Measurements from ENCODE around the gene OAT. TPM values are rescaled to one million over a fixed set of nuclear protein-coding genes. Genes with fewer than 3 reads are reported as not detected.
"Not testable (repeated sequence)": the region's sequence is repeated elsewhere in the genome, so short reads cannot be mapped to it uniquely, and the experiment has no call there.

Gene OAT
- total RNA-seq, 1 donor from 2014 or later = 48.2 TPM

- Histone ChIP-seq H3K9me3 (no peaks in the 10 kb centered on the region), H3K27me3 (no peaks in the 10 kb centered on the region), H3K4me1 (peaks cover 0 to 6% of the 10 kb centered on the region in 2 donors), H3K27ac (no peak overlapping the region), H3K4me3 (no peak overlapping the region), H3K36me3 (no peaks in the 10 kb centered on the region)
- no peak for DNase-seq (ENCODE audit: low spot score in 2 of 2)
- intact Hi-C loops (cut with DNase I) = no loop called here
- TF ChIP-seq CTCF (IDR thresholded peaks at IDR 0.05) = no peak
Observed at GRCh38 chr10:124375691-124376090, 43.0 kb downstream of the OAT start.

GRCh38 chr10:124375353-124375614 lies 43.4 kb downstream of the OAT start:
- Histone ChIP-seq H3K27me3 (no peaks in the 10 kb centered on the region), H3K9me3 (no peaks in the 10 kb centered on the region), H3K27ac (no peak overlapping the region), H3K4me1 (peaks cover 0 to 6% of the 10 kb centered on the region in 2 donors), H3K36me3 (no peaks in the 10 kb centered on the region), H3K4me3 (no peak overlapping the region)
- DNase-seq (ENCODE audit: low spot score in 2 of 2) = no peak
- no peak for TF ChIP-seq CTCF (IDR thresholded peaks at IDR 0.05)
- intact Hi-C loops (cut with DNase I) = no loop called here

- no peak for DNase-seq (ENCODE audit: low spot score in 2 of 2)
- Histone ChIP-seq H3K27me3 (no peaks in the 10 kb centered on the region), H3K4me3 (no peak overlapping the region), H3K27ac (no peak overlapping the region), H3K9me3 (no peaks in the 10 kb centered on the region), H3K36me3 (no peaks in the 10 kb centered on the region), H3K4me1 (peaks cover 0 to 6% of the 10 kb centered on the region in 2 donors)
- TF ChIP-seq CTCF (IDR thresholded peaks at IDR 0.05) = no peak
- intact Hi-C loops (cut with DNase I) = no loop called here
Observed at GRCh38 chr10:124374535-124375352, 44.0 kb downstream of the OAT start.

GRCh38 chr10:124372899-124373298 lies 45.8 kb downstream of the OAT start:
- Histone ChIP-seq H3K36me3 (no peaks in the 10 kb centered on the region), H3K27me3 (no peaks in the 10 kb centered on the region), H3K4me1 (no peaks in the 10 kb centered on the region), H3K9me3 (no peaks in the 10 kb centered on the region), H3K27ac (no peak overlapping the region), H3K4me3 (no peak overlapping the region)
- intact Hi-C loops (cut with DNase I) = no loop called here
- no peak for DNase-seq (ENCODE audit: low spot score in 2 of 2)
- no peak for TF ChIP-seq CTCF (IDR thresholded peaks at IDR 0.05)

- intact Hi-C loops (cut with DNase I) = no loop called here
- Histone ChIP-seq H3K27me3 (no peaks in the 10 kb centered on the region), H3K36me3 (no peaks in the 10 kb centered on the region), H3K4me1 (no peaks in the 10 kb centered on the region), H3K4me3 (no peak overlapping the region), H3K9me3 (no peaks in the 10 kb centered on the region), H3K27ac (no peak overlapping the region)
- no peak for TF ChIP-seq CTCF (IDR thresholded peaks at IDR 0.05)
- DNase-seq (ENCODE audit: low spot score in 2 of 2) = no peak
Observed at GRCh38 chr10:124370426-124370825, 48.3 kb downstream of the OAT start.

GRCh38 chr10:124369986-124370385 lies 48.7 kb downstream of the OAT start:
- Histone ChIP-seq H3K27ac (no peak overlapping the region), H3K36me3 (no peaks in the 10 kb centered on the region), H3K4me1 (no peaks in the 10 kb centered on the region), H3K9me3 (no peaks in the 10 kb centered on the region), H3K27me3 (no peaks in the 10 kb centered on the region), H3K4me3 (no peak overlapping the region)
- TF ChIP-seq CTCF (IDR thresholded peaks at IDR 0.05) = no peak
- no peak for DNase-seq (ENCODE audit: low spot score in 2 of 2)
- intact Hi-C loops (cut with DNase I) = no loop called here

- H3K36me3 ChIP-seq; H3K4me1 ChIP-seq; H3K27ac ChIP-seq; intact Hi-C loops (cut with DNase I); DNase-seq (ENCODE audit: low spot score in 2 of 2); H3K9me3 ChIP-seq; H3K27me3 ChIP-seq; H3K4me3 ChIP-seq: not testable (repeated sequence)
Observed at GRCh38 chr10:124369533-124369932, 49.2 kb downstream of the OAT start.
